GM12878 (cell line): ENCODE measurements around the gene AP1S1.

ENCODE experiments used
- NR2C2 ChIP-seq: IDR thresholded peaks from 2 replicates; pipeline ENCODE4 v1.6.1; 2011; ENCODE audit warnings: borderline replicate concordance, low read depth; ENCODE audit not compliant: control insufficient read depth, insufficient read length
- POLR2A ChIP-seq: IDR thresholded peaks from 2 replicates; pipeline ENCODE4 v1.6.1; 2011; ENCODE audit warnings: low read depth, mild to moderate bottlenecking, low read length
- RB1 ChIP-seq: fragments of 450-650 bp; formaldehyde crosslinking; IDR thresholded peaks from 2 replicates; pipeline ENCODE4 v1.6.1; 2017; ENCODE audit warnings: mild to moderate bottlenecking, borderline replicate concordance
- ZBED1 ChIP-seq: IDR thresholded peaks from 2 replicates; pipeline ENCODE4 v1.6.1; 2016; ENCODE audit warnings: borderline replicate concordance

GRCh38 chr7:101174322-101174854 is 20.1 kb downstream of the AP1S1 start:
- TF ChIP-seq POLR2A (no peak), RB1 (no peak), NR2C2 (no peak), ZBED1 (no peak)
